ENCODE measurements around the gene SH3PXD2B. TPM values are rescaled to one million over a fixed set of nuclear protein-coding genes. Genes with fewer than 3 reads are reported as not detected.
A peak's percentile ranks its signal among the peaks of the same experiment; 100 is the strongest.

The SH3PXD2B gene
- total and polyA plus RNA-seq, 10 donors = 2.0 to 31.8 (median 9.9) TPM

- 79 to 95% (median 88%) methylated on average over 9 of the region's 9 CpGs for WGBS, 5 donors
- Histone ChIP-seq H3K4me3 (no peak overlapping the region), H3K9me3 (no peaks in the 10 kb centered on the region), H3K36me3 (peaks cover 0 to 9% (median 0%) of the 10 kb centered on the region in 6 donors), H3K27ac (no peak overlapping the region), H3K4me1 (peaks cover 0 to 49% (median 14%) of the 10 kb centered on the region in 6 donors), H3K27me3 (replicated peaks in 1 of 7) (peaks cover 0 to 10% (median 0%) of the 10 kb centered on the region in 7 donors)
- TF ChIP-seq, protein P1, sequence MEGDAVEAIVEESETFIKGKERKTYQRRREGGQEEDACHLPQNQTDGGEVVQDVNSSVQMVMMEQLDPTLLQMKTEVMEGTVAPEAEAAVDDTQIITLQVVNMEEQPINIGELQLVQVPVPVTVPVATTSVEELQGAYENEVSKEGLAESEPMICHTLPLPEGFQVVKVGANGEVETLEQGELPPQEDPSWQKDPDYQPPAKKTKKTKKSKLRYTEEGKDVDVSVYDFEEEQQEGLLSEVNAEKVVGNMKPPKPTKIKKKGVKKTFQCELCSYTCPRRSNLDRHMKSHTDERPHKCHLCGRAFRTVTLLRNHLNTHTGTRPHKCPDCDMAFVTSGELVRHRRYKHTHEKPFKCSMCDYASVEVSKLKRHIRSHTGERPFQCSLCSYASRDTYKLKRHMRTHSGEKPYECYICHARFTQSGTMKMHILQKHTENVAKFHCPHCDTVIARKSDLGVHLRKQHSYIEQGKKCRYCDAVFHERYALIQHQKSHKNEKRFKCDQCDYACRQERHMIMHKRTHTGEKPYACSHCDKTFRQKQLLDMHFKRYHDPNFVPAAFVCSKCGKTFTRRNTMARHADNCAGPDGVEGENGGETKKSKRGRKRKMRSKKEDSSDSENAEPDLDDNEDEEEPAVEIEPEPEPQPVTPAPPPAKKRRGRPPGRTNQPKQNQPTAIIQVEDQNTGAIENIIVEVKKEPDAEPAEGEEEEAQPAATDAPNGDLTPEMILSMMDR (IDR thresholded peaks at IDR 0.05 in 8 of 11, conservative IDR thresholded peaks at IDR 0.05 in 3 of 11) = no peak
- TF ChIP-seq POLR2AphosphoS5 (IDR thresholded peaks at IDR 0.05) = no peak
- TF ChIP-seq POLR2A (IDR thresholded peaks at IDR 0.05) = no peak
- intact Hi-C loops (cut with DNase I; ENCODE audit: low total_unique reads) = no loop called here
- no peak for DNase-seq
These were observed 46.5 kb downstream of the SH3PXD2B start for GRCh38 chr5:172407822-172408221.

DNA sequence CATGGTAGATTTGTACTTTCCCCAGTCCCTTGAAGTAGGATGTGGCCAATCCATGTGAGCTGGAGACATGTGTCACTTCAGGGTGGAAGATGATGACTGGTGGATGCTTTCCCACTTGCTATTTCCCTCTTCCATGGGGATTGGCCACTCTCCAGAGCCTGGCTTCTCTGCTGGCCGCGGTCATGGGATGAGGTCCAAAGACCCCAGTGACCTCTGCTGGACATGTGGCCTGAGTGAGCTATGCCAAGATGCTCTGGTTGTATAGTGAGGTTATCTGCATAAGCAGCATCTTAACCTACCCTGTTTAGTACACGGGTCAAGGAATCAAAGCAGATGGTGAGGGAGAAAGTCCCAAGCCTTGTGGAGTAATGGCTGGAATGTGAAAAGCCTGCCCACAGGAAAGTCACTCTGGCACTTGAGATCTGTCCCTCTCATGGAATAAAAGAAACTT, 47.1 kb downstream of the SH3PXD2B start:
- Histone ChIP-seq H3K4me1 (peaks cover 0 to 47% (median 10%) of the 10 kb centered on the region in 6 donors), H3K36me3 (peaks cover 0 to 9% (median 0%) of the 10 kb centered on the region in 6 donors), H3K4me3 (no peak overlapping the region), H3K27ac (no peak overlapping the region), H3K27me3 (replicated peaks in 1 of 7) (peaks cover 0 to 14% (median 0%) of the 10 kb centered on the region in 7 donors), H3K9me3 (no peaks in the 10 kb centered on the region)
- DNase-seq = no peak
- intact Hi-C loops (cut with DNase I; ENCODE audit: low total_unique reads) = no loop called here
- TF ChIP-seq, protein P1 (IDR thresholded peaks at IDR 0.05 in 8 of 11, conservative IDR thresholded peaks at IDR 0.05 in 3 of 11) = no peak
- TF ChIP-seq POLR2A (IDR thresholded peaks at IDR 0.05) (no peak), POLR2AphosphoS5 (IDR thresholded peaks at IDR 0.05) (peak in 2 of 3 donors; percentile 30 to 43)
- 61 to 75% (median 74%) methylated on average over 3 of the region's 3 CpGs for WGBS, 5 donors

DNA sequence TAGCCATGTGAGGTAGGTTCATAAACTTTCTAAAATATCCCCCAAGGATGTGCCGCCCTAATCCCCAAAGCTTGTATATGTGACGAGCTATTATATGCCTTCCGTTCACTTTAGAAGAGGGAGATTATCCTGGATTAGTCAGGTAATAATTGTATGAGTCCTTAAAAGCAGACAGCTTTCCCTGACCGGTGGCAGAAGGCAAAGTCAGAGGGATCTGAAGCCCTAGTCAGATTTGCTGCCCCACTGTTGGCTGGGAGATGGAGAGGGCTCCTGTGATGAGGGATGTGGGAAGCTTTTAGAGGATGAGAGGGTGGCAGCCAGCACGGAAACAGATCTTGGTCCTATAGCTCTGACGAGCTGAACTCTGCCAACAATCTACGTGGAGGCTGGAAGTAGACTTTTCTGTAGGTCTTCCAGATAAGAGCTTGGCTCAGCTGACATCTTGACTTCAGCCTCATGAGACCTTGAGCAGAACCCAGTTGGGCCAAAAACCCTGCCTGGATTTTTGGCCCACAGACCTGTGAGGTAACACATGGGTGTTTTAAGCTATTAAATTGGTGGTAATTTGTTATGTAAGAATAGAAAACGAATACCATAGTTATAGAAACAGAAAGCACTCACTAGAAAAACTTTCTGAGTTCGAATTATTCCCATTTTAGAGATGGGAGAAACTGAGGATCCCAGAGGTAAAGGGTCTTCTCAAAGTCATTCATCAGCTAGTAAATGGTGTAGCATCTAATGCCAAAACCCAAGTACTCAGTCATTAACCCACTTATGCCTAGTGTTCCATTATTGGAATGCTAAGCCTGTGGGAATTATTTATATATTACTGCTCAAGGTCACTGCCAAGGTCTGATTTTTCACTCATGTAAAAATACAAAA, 48.9 kb downstream of the SH3PXD2B start:
- Histone ChIP-seq H3K4me3 (no peak overlapping the region), H3K27ac (no peak overlapping the region), H3K36me3 (peaks cover 0 to 9% (median 0%) of the 10 kb centered on the region in 6 donors), H3K4me1 (peaks cover 0 to 29% (median 1%) of the 10 kb centered on the region in 6 donors), H3K9me3 (no peaks in the 10 kb centered on the region), H3K27me3 (replicated peaks in 1 of 7) (peaks cover 0 to 14% (median 0%) of the 10 kb centered on the region in 7 donors)
- TF ChIP-seq POLR2AphosphoS5 (IDR thresholded peaks at IDR 0.05) = no peak
- TF ChIP-seq, protein P1 (IDR thresholded peaks at IDR 0.05 in 8 of 11, conservative IDR thresholded peaks at IDR 0.05 in 3 of 11) = no peak
- TF ChIP-seq POLR2A (IDR thresholded peaks at IDR 0.05) = no peak
- intact Hi-C loops (cut with DNase I; ENCODE audit: low total_unique reads) = no loop called here
- WGBS, 5 donors = 70 to 85% (median 77%) methylated on average over 8 to 9 of the region's 9 CpGs
- DNase-seq = no peak

- Histone ChIP-seq H3K9me3 (no peaks in the 10 kb centered on the region), H3K36me3 (peaks cover 0 to 9% (median 0%) of the 10 kb centered on the region in 6 donors), H3K4me1 (peaks cover 0 to 22% (median 0%) of the 10 kb centered on the region in 6 donors), H3K27me3 (replicated peaks in 1 of 7) (peaks cover 0 to 17% (median 0%) of the 10 kb centered on the region in 7 donors), H3K4me3 (no peak overlapping the region), H3K27ac (no peak overlapping the region)
- no peak for DNase-seq
- intact Hi-C loops (cut with DNase I; ENCODE audit: low total_unique reads) = no loop called here
- TF ChIP-seq, protein P1 (IDR thresholded peaks at IDR 0.05 in 8 of 11, conservative IDR thresholded peaks at IDR 0.05 in 3 of 11) = no peak
- TF ChIP-seq POLR2A (IDR thresholded peaks at IDR 0.05) (no peak), POLR2AphosphoS5 (IDR thresholded peaks at IDR 0.05) (no peak)
- WGBS, 5 donors = 83 to 96% (median 90%) methylated on average over 4 of the region's 4 CpGs
These were observed 49.6 kb downstream of the SH3PXD2B start for GRCh38 chr5:172404746-172405145.
